HG03103 (cell line): ENCODE results near the gene MXD4.

Source experiments
- ATAC-seq: cut with Tn5 transposase; IDR thresholded peaks from one replicate; pipeline ENCODE4 v1.9.1; 2021; ENCODE audit warnings: low read depth; ENCODE audit not compliant: unreplicated experiment

The MXD4 gene

GRCh38 chr4:2261853-2262144 lies at the start of gene MXD4:
Gene MXD4 (minus strand): TSS chr4:2262109. CDS start chr4:2261980, 129 bp downstream.
- no peak for ATAC-seq

- ATAC-seq = no peak
Measured at GRCh38 chr4:2306773-2307410, 45.0 kb upstream of the MXD4 start.

GRCh38 chr4:2305766-2306501 lies 44.0 kb upstream of the MXD4 start:
- ATAC-seq = no peak

- no peak for ATAC-seq
Measured at GRCh38 chr4:2304877-2305561, 43.1 kb upstream of the MXD4 start.

GRCh38 chr4:2304321-2304876 lies 42.5 kb upstream of the MXD4 start:
- ATAC-seq = no peak

- ATAC-seq = no peak
Measured at GRCh38 chr4:2303686-2304320, 41.9 kb upstream of the MXD4 start.

GRCh38 chr4:2303121-2303685 lies 41.3 kb upstream of the MXD4 start:
- no peak for ATAC-seq

GRCh38 chr4:2302387-2303119 lies 40.6 kb upstream of the MXD4 start:
- no peak for ATAC-seq

GRCh38 chr4:2301806-2302205 lies 39.9 kb upstream of the MXD4 start:
- ATAC-seq = no peak

GRCh38 chr4:2301225-2301642 lies 39.3 kb upstream of the MXD4 start:
- no peak for ATAC-seq

GRCh38 chr4:2300431-2301224 lies 38.7 kb upstream of the MXD4 start:
- ATAC-seq = no peak

GRCh38 chr4:2299794-2300193 lies 37.9 kb upstream of the MXD4 start:
- ATAC-seq = no peak

GRCh38 chr4:2298532-2298991 lies 36.7 kb upstream of the MXD4 start:
- ATAC-seq = no peak

GRCh38 chr4:2297606-2298531 lies 36.0 kb upstream of the MXD4 start:
- ATAC-seq = no peak

GRCh38 chr4:2296631-2297601 lies 35.0 kb upstream of the MXD4 start:
- no peak for ATAC-seq

GRCh38 chr4:2295900-2296442 lies 34.1 kb upstream of the MXD4 start:
- no peak for ATAC-seq

- ATAC-seq = no peak
Measured at GRCh38 chr4:2295500-2295899, 33.6 kb upstream of the MXD4 start.
